ENCODE results near the gene ARSB.

The ARSB gene

DNA sequence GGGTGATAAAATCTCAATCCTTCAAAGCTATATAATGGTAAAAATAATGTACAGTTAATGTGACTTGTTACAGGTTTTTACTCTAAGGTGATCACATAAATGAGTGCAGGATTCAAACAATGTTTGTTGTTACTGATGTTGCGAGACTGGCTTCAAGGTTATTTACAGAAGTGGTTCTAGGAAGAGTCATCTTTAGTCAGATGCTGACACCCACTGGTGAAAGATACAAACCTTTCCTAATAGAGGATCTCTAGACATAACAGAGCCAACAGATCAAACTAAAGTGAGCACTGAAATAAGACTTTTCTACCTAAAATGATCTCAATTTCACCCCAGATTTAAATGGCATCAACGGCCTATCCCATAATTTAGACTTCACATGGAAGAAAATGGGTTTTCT lies 20.2 kb downstream of the ARSB start:
- Histone ChIP-seq H3K36me3 (replicated peaks; ENCODE audit: low read depth, low read length) (peaks cover 18% of the 10 kb centered on the region), H3K4me3 (ENCODE audit: low read length) (no peak overlapping the region), H4K20me1 (ENCODE audit: insufficient read depth, low read length) (no peaks in the 10 kb centered on the region), H2AFZ (ENCODE audit: low read depth, low read length) (no peak overlapping the region), H3K4me1 (ENCODE audit: low read length) (peaks cover 3% of the 10 kb centered on the region; the same call in 1 of the 2 replicates), H3K27me3 (ENCODE audit: low read depth, low read length) (no peaks in the 10 kb centered on the region), H3K9ac (ENCODE audit: low read length) (no peak overlapping the region), H3K27ac (ENCODE audit: low read length) (no peak overlapping the region), H3K9me3 (ENCODE audit: insufficient read depth, low read length) (no peaks in the 10 kb centered on the region), H3K79me2 (ENCODE audit: low read length) (no peaks in the 10 kb centered on the region), H3K4me2 (ENCODE audit: low read length) (no peak overlapping the region)
- TF ChIP-seq EZH2phosphoT487 (IDR thresholded peaks at IDR 0.05; ENCODE audit: low read depth): no peak
- TF ChIP-seq, protein P1, sequence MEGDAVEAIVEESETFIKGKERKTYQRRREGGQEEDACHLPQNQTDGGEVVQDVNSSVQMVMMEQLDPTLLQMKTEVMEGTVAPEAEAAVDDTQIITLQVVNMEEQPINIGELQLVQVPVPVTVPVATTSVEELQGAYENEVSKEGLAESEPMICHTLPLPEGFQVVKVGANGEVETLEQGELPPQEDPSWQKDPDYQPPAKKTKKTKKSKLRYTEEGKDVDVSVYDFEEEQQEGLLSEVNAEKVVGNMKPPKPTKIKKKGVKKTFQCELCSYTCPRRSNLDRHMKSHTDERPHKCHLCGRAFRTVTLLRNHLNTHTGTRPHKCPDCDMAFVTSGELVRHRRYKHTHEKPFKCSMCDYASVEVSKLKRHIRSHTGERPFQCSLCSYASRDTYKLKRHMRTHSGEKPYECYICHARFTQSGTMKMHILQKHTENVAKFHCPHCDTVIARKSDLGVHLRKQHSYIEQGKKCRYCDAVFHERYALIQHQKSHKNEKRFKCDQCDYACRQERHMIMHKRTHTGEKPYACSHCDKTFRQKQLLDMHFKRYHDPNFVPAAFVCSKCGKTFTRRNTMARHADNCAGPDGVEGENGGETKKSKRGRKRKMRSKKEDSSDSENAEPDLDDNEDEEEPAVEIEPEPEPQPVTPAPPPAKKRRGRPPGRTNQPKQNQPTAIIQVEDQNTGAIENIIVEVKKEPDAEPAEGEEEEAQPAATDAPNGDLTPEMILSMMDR (IDR thresholded peaks at IDR 0.05; ENCODE audit: low read depth, low read length): peak; percentile 48

DNA sequence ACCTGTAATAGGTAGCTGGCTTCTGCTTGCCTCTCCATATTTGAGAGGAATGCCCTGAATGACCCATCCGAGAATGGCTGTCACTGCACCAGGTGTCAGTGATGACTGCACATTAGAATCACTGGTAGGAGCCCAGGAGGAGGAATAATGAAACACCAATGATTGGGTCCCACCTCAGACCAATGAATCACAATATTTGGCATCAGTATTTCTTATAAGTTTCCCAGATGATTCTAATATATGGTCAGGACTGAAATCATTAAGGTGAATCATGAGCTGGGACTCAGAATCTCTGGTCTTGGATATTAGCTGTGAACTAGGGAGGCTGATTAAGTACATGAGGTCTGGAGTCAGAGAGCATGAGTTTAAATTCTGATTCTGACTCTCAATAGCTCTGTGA lies 23.4 kb downstream of the ARSB start:
- no peak overlapping the region for H3K4me3 ChIP-seq (ENCODE audit: low read length)
- H3K9me3 ChIP-seq (ENCODE audit: insufficient read depth, low read length): no peaks in the 10 kb centered on the region
- no peaks in the 10 kb centered on the region for H3K79me2 ChIP-seq (ENCODE audit: low read length)
- H3K4me2 ChIP-seq (ENCODE audit: low read length): no peak overlapping the region
- no peak overlapping the region for H3K27ac ChIP-seq (ENCODE audit: low read length)
- H3K9ac ChIP-seq (ENCODE audit: low read length): no peak overlapping the region
- TF ChIP-seq, protein P1 (IDR thresholded peaks at IDR 0.05; ENCODE audit: low read depth, low read length): no peak
- TF ChIP-seq EZH2phosphoT487 (IDR thresholded peaks at IDR 0.05; ENCODE audit: low read depth): no peak
- H3K27me3 ChIP-seq (ENCODE audit: low read depth, low read length): no peaks in the 10 kb centered on the region
- H4K20me1 ChIP-seq (ENCODE audit: insufficient read depth, low read length): no peaks in the 10 kb centered on the region
- H3K36me3 ChIP-seq (replicated peaks; ENCODE audit: low read depth, low read length): peaks cover 15% of the 10 kb centered on the region
- no peak overlapping the region for H2AFZ ChIP-seq (ENCODE audit: low read depth, low read length)
- H3K4me1 ChIP-seq (ENCODE audit: low read length): peaks cover 3% of the 10 kb centered on the region; the same call in 1 of the 2 replicates

DNA sequence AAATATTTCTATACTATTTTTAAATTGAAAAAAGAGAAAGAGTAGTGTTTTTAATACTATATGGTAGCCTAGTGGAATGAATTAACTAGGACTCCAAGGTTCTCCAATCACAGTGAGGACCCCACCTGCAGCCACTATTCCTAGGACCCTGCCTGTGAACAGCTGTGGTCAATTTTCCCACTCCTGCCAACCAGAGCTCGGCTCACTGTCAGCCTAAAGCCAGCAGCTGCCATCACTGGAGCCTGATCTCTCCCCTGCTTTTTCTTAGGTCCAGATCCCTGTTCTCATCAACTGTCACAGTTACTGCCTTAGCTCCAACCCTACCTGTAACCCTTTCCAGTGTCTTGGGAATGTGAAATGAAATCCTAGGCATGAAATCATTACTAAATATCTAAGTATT lies 25.3 kb downstream of the ARSB start:
- Histone ChIP-seq H4K20me1 (ENCODE audit: insufficient read depth, low read length) (no peaks in the 10 kb centered on the region), H3K4me1 (ENCODE audit: low read length) (peaks cover 3% of the 10 kb centered on the region; the same call in 1 of the 2 replicates), H3K27me3 (ENCODE audit: low read depth, low read length) (no peaks in the 10 kb centered on the region), H3K4me3 (ENCODE audit: low read length) (no peak overlapping the region), H3K27ac (ENCODE audit: low read length) (no peak overlapping the region), H3K9ac (ENCODE audit: low read length) (no peak overlapping the region), H3K4me2 (ENCODE audit: low read length) (no peak overlapping the region), H3K79me2 (ENCODE audit: low read length) (no peaks in the 10 kb centered on the region), H3K36me3 (replicated peaks; ENCODE audit: low read depth, low read length) (peaks cover 15% of the 10 kb centered on the region), H3K9me3 (ENCODE audit: insufficient read depth, low read length) (no peaks in the 10 kb centered on the region), H2AFZ (ENCODE audit: low read depth, low read length) (no peak overlapping the region)
- TF ChIP-seq, protein P1 (IDR thresholded peaks at IDR 0.05; ENCODE audit: low read depth, low read length): no peak
- TF ChIP-seq EZH2phosphoT487 (IDR thresholded peaks at IDR 0.05; ENCODE audit: low read depth): no peak

DNA sequence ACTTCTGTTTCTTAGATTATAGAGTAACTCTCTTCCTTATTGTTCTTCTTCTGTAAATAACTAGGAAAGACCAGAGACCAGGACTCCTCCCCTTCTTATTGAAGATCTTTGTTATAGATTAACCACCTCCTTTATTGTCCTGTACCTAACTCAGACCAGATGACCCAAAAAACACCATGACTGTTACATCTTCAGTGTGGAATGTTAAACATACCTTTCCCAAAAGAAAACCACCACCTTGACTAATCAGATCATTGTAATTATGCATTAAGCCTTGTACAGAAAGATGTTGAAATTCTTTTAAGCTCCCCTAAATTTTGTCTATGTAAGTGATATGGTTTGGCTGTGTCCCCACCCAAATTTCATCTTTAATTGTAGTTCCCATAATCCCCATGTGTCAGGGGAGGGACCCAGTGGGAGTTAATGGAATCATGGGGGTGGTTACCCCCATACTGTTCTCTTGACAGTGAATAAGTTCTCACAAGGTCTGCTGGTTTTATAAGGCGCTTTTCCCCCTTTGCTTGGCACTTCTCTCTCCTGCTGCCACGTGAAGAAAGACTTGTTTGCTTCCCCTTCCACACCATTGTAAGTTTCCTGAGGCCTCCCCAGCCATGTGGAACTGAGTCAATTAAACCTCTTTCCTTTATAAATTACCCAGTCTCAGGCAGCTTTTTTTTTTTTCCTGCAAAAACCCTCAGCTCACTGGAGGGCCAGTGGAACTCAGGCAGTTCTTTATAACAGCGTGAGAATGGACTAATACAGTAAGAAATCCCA lies 26.3 kb downstream of the ARSB start:
- TF ChIP-seq, protein P1 (IDR thresholded peaks at IDR 0.05; ENCODE audit: low read depth, low read length): no peak
- no peak for TF ChIP-seq EZH2phosphoT487 (IDR thresholded peaks at IDR 0.05; ENCODE audit: low read depth)
- Histone ChIP-seq H2AFZ (ENCODE audit: low read depth, low read length) (no peak overlapping the region), H3K27me3 (ENCODE audit: low read depth, low read length) (no peaks in the 10 kb centered on the region), H3K36me3 (replicated peaks; ENCODE audit: low read depth, low read length) (peaks cover 7% of the 10 kb centered on the region), H3K4me1 (ENCODE audit: low read length) (peaks cover 3% of the 10 kb centered on the region; the same call in 1 of the 2 replicates), H3K4me2 (ENCODE audit: low read length) (no peak overlapping the region), H3K4me3 (ENCODE audit: low read length) (no peak overlapping the region), H3K9ac (ENCODE audit: low read length) (no peak overlapping the region), H4K20me1 (ENCODE audit: insufficient read depth, low read length) (no peaks in the 10 kb centered on the region), H3K9me3 (ENCODE audit: insufficient read depth, low read length) (no peaks in the 10 kb centered on the region), H3K27ac (ENCODE audit: low read length) (no peak overlapping the region), H3K79me2 (ENCODE audit: low read length) (no peaks in the 10 kb centered on the region)
